ENCODE data around the gene KRTAP9-9. TPM values are rescaled to one million over a fixed set of nuclear protein-coding genes. Genes with fewer than 3 reads are reported as not detected.

KRTAP9-9 gene
- total RNA-seq, 1 donor: not detected

DNA sequence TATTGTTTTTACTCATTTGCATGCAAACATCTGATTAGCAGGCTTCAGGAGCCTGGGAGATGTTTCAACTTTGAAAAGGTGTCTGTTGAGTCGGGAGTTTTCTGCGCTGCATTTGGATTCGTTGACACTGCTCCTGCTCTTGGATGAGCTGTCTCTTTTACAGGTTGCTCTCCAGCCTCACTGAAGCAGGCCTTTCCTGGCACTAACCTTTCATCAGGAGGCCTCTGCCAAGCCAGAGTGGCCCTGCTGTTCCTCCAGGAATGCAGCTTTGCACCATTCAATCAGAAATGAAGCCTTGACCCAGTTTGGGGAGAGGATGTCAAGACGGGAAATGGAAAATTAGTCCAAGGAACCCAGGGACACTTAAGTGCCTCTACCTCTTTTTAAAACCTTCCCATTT lies 47.8 kb downstream of the KRTAP9-9 start:
- H3K4me3 ChIP-seq (ENCODE audit: insufficient read depth, low read length): no peak overlapping the region
- H3K4me1 ChIP-seq (ENCODE audit: insufficient read depth, low read length): peaks cover 3% of the 10 kb centered on the region
- no peaks in the 10 kb centered on the region for H3K27me3 ChIP-seq (ENCODE audit: insufficient read depth, low read length)
- no peaks in the 10 kb centered on the region for H3K36me3 ChIP-seq (ENCODE audit: insufficient read depth, low read length)
- TF ChIP-seq, protein P1, sequence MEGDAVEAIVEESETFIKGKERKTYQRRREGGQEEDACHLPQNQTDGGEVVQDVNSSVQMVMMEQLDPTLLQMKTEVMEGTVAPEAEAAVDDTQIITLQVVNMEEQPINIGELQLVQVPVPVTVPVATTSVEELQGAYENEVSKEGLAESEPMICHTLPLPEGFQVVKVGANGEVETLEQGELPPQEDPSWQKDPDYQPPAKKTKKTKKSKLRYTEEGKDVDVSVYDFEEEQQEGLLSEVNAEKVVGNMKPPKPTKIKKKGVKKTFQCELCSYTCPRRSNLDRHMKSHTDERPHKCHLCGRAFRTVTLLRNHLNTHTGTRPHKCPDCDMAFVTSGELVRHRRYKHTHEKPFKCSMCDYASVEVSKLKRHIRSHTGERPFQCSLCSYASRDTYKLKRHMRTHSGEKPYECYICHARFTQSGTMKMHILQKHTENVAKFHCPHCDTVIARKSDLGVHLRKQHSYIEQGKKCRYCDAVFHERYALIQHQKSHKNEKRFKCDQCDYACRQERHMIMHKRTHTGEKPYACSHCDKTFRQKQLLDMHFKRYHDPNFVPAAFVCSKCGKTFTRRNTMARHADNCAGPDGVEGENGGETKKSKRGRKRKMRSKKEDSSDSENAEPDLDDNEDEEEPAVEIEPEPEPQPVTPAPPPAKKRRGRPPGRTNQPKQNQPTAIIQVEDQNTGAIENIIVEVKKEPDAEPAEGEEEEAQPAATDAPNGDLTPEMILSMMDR (IDR thresholded peaks at IDR 0.05; ENCODE audit: extremely low read depth, low read depth, low read length): no peak
- no peak for DNase-seq (ENCODE audit: insufficient read length, low spot score, missing footprints)
- H2AFZ ChIP-seq (ENCODE audit: low read length): no peak overlapping the region
- H3K4me2 ChIP-seq (ENCODE audit: insufficient read depth, low read length): no peak overlapping the region
- no peaks in the 10 kb centered on the region for H3K9me3 ChIP-seq (ENCODE audit: low read depth, low read length)
- no peaks in the 10 kb centered on the region for H3K79me2 ChIP-seq (ENCODE audit: insufficient read depth, low read length)
- no peak overlapping the region for H3K27ac ChIP-seq (ENCODE audit: low read depth, low read length)
- H4K20me1 ChIP-seq (ENCODE audit: insufficient read depth, low read length): no peaks in the 10 kb centered on the region

DNA sequence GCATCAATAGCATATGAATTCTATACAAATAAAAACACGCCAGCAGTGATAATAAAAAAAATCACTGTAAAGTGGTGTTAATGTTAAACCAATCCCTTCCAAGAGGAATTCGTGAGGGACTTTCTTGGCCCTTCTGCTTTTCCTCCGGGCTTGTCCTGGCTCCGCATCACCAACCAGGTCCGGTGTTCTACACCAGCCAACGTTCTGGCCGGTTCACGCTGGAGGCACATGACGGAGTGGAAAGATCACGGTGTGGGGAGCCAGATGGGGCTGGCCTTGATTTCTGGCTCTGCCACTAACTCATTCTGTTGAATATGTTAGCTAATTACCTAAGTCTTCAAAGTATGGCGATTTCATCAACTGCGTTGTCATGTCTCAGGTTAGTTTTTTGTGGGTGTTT lies 48.9 kb downstream of the KRTAP9-9 start:
- Histone ChIP-seq H2AFZ (ENCODE audit: low read length) (no peak overlapping the region), H3K4me1 (ENCODE audit: insufficient read depth, low read length) (peaks cover 11% of the 10 kb centered on the region), H3K4me3 (ENCODE audit: insufficient read depth, low read length) (no peak overlapping the region), H4K20me1 (ENCODE audit: insufficient read depth, low read length) (no peaks in the 10 kb centered on the region), H3K27me3 (ENCODE audit: insufficient read depth, low read length) (no peaks in the 10 kb centered on the region), H3K36me3 (ENCODE audit: insufficient read depth, low read length) (no peaks in the 10 kb centered on the region), H3K9me3 (ENCODE audit: low read depth, low read length) (no peaks in the 10 kb centered on the region), H3K4me2 (ENCODE audit: insufficient read depth, low read length) (no peak overlapping the region), H3K27ac (ENCODE audit: low read depth, low read length) (no peak overlapping the region), H3K79me2 (ENCODE audit: insufficient read depth, low read length) (no peaks in the 10 kb centered on the region)
- DNase-seq (ENCODE audit: insufficient read length, low spot score, missing footprints): no peak
- TF ChIP-seq, protein P1 (IDR thresholded peaks at IDR 0.05; ENCODE audit: extremely low read depth, low read depth, low read length): no peak

Small RNAs within 50 kb of the gene (small RNA-seq; reads per million reads assigned to genes)
- gene KRTAP9-10P: not detected

Other genes with a start within 250 kb of the KRTAP9-9 start
- gene KRTAP3-1, start 246.3 kb upstream of the KRTAP9-9 start, total RNA-seq: not detected in 2 replicates
- gene KRTAP1-5, start 228.2 kb upstream of the KRTAP9-9 start, total RNA-seq: 25.0 and 31.8 TPM in 2 replicates
- not detected in 2 replicates for gene KRTAP1-4, start 225.2 kb upstream of the KRTAP9-9 start, total RNA-seq
- not detected in 2 replicates for gene KRTAP1-3, start 220.5 kb upstream of the KRTAP9-9 start, total RNA-seq
- gene KRTAP1-1, start 213.9 kb upstream of the KRTAP9-9 start, total RNA-seq: 2.2 and 2.4 TPM in 2 replicates
- not detected in 2 replicates for gene KRTAP2-1, start 208.1 kb upstream of the KRTAP9-9 start, total RNA-seq
- not detected in 2 replicates for gene KRTAP2-2, start 200.2 kb upstream of the KRTAP9-9 start, total RNA-seq
- 0.29 TPM in 1 of 2 replicates, not detected in the other for gene KRTAP2-3, start 195.3 kb upstream of the KRTAP9-9 start, total RNA-seq
- gene KRTAP2-4, start 189.5 kb upstream of the KRTAP9-9 start, total RNA-seq: not detected in 2 replicates
- under 0.01 and 0.72 TPM in 2 replicates for gene KRTAP4-7, start 171.2 kb upstream of the KRTAP9-9 start, total RNA-seq
- gene KRTAP4-8, start 157.2 kb upstream of the KRTAP9-9 start, total RNA-seq: not detected in 2 replicates
- not detected in 2 replicates for gene KRTAP4-16, start 153.2 kb upstream of the KRTAP9-9 start, total RNA-seq
- gene KRTAP4-9, start 150.0 kb upstream of the KRTAP9-9 start, total RNA-seq: not detected in 2 replicates
- not detected in 2 replicates for gene KRTAP4-11, start 137.0 kb upstream of the KRTAP9-9 start, total RNA-seq
- not detected in 2 replicates for gene KRTAP4-12, start 131.2 kb upstream of the KRTAP9-9 start, total RNA-seq
- gene KRTAP4-6, start 114.8 kb upstream of the KRTAP9-9 start, total RNA-seq: not detected in 2 replicates
- gene KRTAP4-5, start 105.6 kb upstream of the KRTAP9-9 start, total RNA-seq: not detected in 2 replicates
- not detected in 2 replicates for gene KRTAP4-4, start 94.6 kb upstream of the KRTAP9-9 start, total RNA-seq
- not detected in 2 replicates for gene KRTAP4-3, start 87.2 kb upstream of the KRTAP9-9 start, total RNA-seq
- not detected in 2 replicates for gene KRTAP4-2, start 77.2 kb upstream of the KRTAP9-9 start, total RNA-seq
- not detected in 2 replicates for gene KRTAP4-1, start 70.5 kb upstream of the KRTAP9-9 start, total RNA-seq
- not detected in 2 replicates for gene KRTAP9-1, start 65.5 kb upstream of the KRTAP9-9 start, total RNA-seq
- not detected in 2 replicates for gene KRTAP9-2, start 28.7 kb upstream of the KRTAP9-9 start, total RNA-seq
- not detected in 2 replicates for gene KRTAP9-3, start 22.9 kb upstream of the KRTAP9-9 start, total RNA-seq
- gene KRTAP9-8, start 17.4 kb upstream of the KRTAP9-9 start, total RNA-seq: not detected in 2 replicates
- gene KRTAP9-4, start 5.7 kb upstream of the KRTAP9-9 start, total RNA-seq: not detected in 2 replicates
- gene KRTAP9-6, start 10.0 kb downstream of the KRTAP9-9 start, total RNA-seq: not detected in 2 replicates
- gene KRTAP9-7, start 20.3 kb downstream of the KRTAP9-9 start, total RNA-seq: not detected in 2 replicates
- gene KRTAP29-1, start 47.5 kb downstream of the KRTAP9-9 start, total RNA-seq: not detected in 2 replicates
- not detected in 2 replicates for gene KRTAP16-1, start 53.9 kb downstream of the KRTAP9-9 start, total RNA-seq
- gene KRTAP17-1, start 60.3 kb downstream of the KRTAP9-9 start, total RNA-seq: not detected in 2 replicates
- not detected in 2 replicates for gene KRT33A, start 95.4 kb downstream of the KRTAP9-9 start, total RNA-seq
- 0.29 and 1.1 TPM in 2 replicates for gene KRT33B, start 114.4 kb downstream of the KRTAP9-9 start, total RNA-seq
- gene KRT34, start 126.9 kb downstream of the KRTAP9-9 start, total RNA-seq: 9.4 and 11.2 TPM in 2 replicates
- gene KRT31, start 142.2 kb downstream of the KRTAP9-9 start, total RNA-seq: not detected in 2 replicates
- gene KRT37, start 169.2 kb downstream of the KRTAP9-9 start, total RNA-seq: not detected in 2 replicates
- under 0.01 TPM in 2 replicates for gene KRT38, start 185.6 kb downstream of the KRTAP9-9 start, total RNA-seq
- not detected in 2 replicates for gene KRT32, start 212.0 kb downstream of the KRTAP9-9 start, total RNA-seq
- gene KRT35, start 225.8 kb downstream of the KRTAP9-9 start, total RNA-seq: not detected in 2 replicates
- 0.36 TPM in 1 of 2 replicates, not detected in the other for gene KRT36, start 234.5 kb downstream of the KRTAP9-9 start, total RNA-seq

Measured in osteoblast (primary cell).